Body of pancreas (tissue), 4 donors: Measurements from ENCODE around the gene PP2D1. TPM values are rescaled to one million over a fixed set of nuclear protein-coding genes. Genes with fewer than 3 reads are reported as not detected.

Source experiments
- ATAC-seq: fragments of 150-250 bp; one replicate; pipeline ENCODE4 v1.9.1; 2016
- DNase-seq, 4 donors: peaks; one replicate each; pipeline ENCODE4 v3.0.0-alpha.2; 2019
- H3K27ac ChIP-seq, 4 donors: fragments of 200-600 bp; sonication (generic); 1 replicate in 3 of 4; 2 replicates in 1 of 4; pipeline versions ENCODE4 v1.5.1 to v1.6.1; 2016 to 2019; ENCODE audit warnings: mild to moderate bottlenecking in 1 of 4, mixed read lengths in 1 of 4, moderate library complexity in 1 of 4
- H3K27me3 ChIP-seq, 2 donors: fragments of 200-600 bp; sonication (generic); one replicate each; pipeline ENCODE4 v1.6.0; 2016; ENCODE audit warnings: mild to moderate bottlenecking in 1 of 2
- H3K36me3 ChIP-seq, 2 donors: fragments of 200-600 bp; sonication (generic); replicated peaks in 1 of 2; 2 replicates each; pipeline ENCODE4 v1.5.1; 2016; ENCODE audit warnings: low read depth in 2 of 2; ENCODE audit not compliant: insufficient read depth in 1 of 2
- H3K4me1 ChIP-seq: fragments of 200-600 bp; sonication (generic); one replicate; pipeline ENCODE4 v1.6.0; 2016
- H3K4me3 ChIP-seq, 2 donors: fragments of 200-600 bp; sonication (generic); 1 replicate in 1 of 2; 2 replicates in 1 of 2; pipeline ENCODE4 v1.5.1; 2016 to 2019
- H3K9me3 ChIP-seq, 3 donors: fragments of 200-600 bp; sonication (generic); 1 replicate in 2 of 3; 2 replicates in 1 of 3; pipeline ENCODE4 v1.5.1; 2016
- CTCF ChIP-seq, 7 experiments: fragments of 450-650 bp in 4 of 7; fragments of 200-600 bp in 3 of 7; sonication (generic) in 3 of 7; IDR thresholded peaks; one replicate each; pipeline ENCODE4 v1.5.1; 2016 to 2019; ENCODE audit warnings: antibody characterized with exemption in 7 of 7
- POLR2A ChIP-seq, 3 donors: fragments of 450-650 bp; IDR thresholded peaks; one replicate each; pipeline ENCODE4 v1.6.1; 2016; ENCODE audit warnings: antibody characterized with exemption in 3 of 3, mild to moderate bottlenecking in 2 of 3
- WGBS, 2 donors: methylation state at CpG; one replicate each; pipeline ENCODE4 v1.1.5; 2017; 5-methylcytosine and 5-hydroxymethylcytosine counted together
- intact Hi-C: fragments of 100-400 bp; cut with DNase I; formaldehyde crosslinking; loops from one replicate; pipeline ENCODE4 v1.15.1; 2023
- total RNA-seq, 2 donors: library from RNA; depleted of rRNA; stranded (reverse); fragments of >200 nt; gene quantifications; one replicate each; pipeline ENCODE4 v1.1.0, GENCODE V29; 2016

PP2D1 gene
- total RNA-seq, 2 donors from 2014 or later = not detected

GRCh38 chr3:20040548-20041196 is 28.6 kb upstream of the PP2D1 start:
- Histone ChIP-seq H3K4me1 (peaks cover 43% of the 10 kb centered on the region), H3K9me3 (no peaks in the 10 kb centered on the region), H3K27ac (peak overlapping the region; percentile 88 to 99 (median 94)), H3K4me3 (peak overlapping the region; percentile 49 to 81), H3K36me3 (no peaks in the 10 kb centered on the region), H3K27me3 (no peaks in the 10 kb centered on the region)
- peak; percentile 64 for ATAC-seq
- intact Hi-C loops = no loop called here
- DNase-seq = peak; percentile 74 to 81 (median 78)
- WGBS, 2 donors = 0 to 1% methylated on average over 18 to 49 of the region's 64 CpGs
- TF ChIP-seq CTCF (IDR thresholded peaks at IDR 0.05) (peak in 4 of 7 experiments; percentile 3 to 33 (median 21)), POLR2A (IDR thresholded peaks at IDR 0.05) (peak; percentile 21 to 39 (median 34))

GRCh38 chr3:20039765-20040547 is 27.9 kb upstream of the PP2D1 start, which contains the start of gene KAT2B:
Gene KAT2B (plus strand): TSS chr3:20040446. CDS start chr3:20040478, 32 bp downstream.
- intact Hi-C loops = no loop called here
- peaks cover 42% of the 10 kb centered on the region for H3K4me1 ChIP-seq
- peak; percentile 80 for ATAC-seq
- no peaks in the 10 kb centered on the region for H3K36me3 ChIP-seq
- H3K27ac ChIP-seq = peak within 1 kb of the TSS; percentile 88 to 99 (median 94)
- no peaks in the 10 kb centered on the region for H3K9me3 ChIP-seq
- DNase-seq = peak; percentile 79 to 89 (median 81)
- peak within 1 kb of the TSS; percentile 60 to 81 for H3K4me3 ChIP-seq
- WGBS, 2 donors = 1% methylated on average over 14 to 25 of the region's 75 CpGs
- peak; percentile 64 to 81 (median 73) for TF ChIP-seq CTCF (IDR thresholded peaks at IDR 0.05)
- TF ChIP-seq POLR2A (IDR thresholded peaks at IDR 0.05) = peak; percentile 55 to 72 (median 70)
- no peaks in the 10 kb centered on the region for H3K27me3 ChIP-seq

- DNase-seq (no peak), ATAC-seq (no peak)
- intact Hi-C loops = no loop called here
- TF ChIP-seq CTCF (IDR thresholded peaks at IDR 0.05) = no peak
- no peak for TF ChIP-seq POLR2A (IDR thresholded peaks at IDR 0.05)
- Histone ChIP-seq H3K36me3 (no peaks in the 10 kb centered on the region), H3K4me1 (peaks cover 37% of the 10 kb centered on the region), H3K27ac (peak overlapping the region; percentile 88 to 99 (median 94)), H3K9me3 (no peaks in the 10 kb centered on the region), H3K4me3 (peak overlapping the region; percentile 44 to 60), H3K27me3 (no peaks in the 10 kb centered on the region)
- WGBS, 2 donors = 0% methylated on average over 4 of the region's 4 CpGs
These were observed 27.4 kb upstream of the PP2D1 start for GRCh38 chr3:20039466-20039764.

- intact Hi-C loops = no loop called here
- no peak for TF ChIP-seq POLR2A (IDR thresholded peaks at IDR 0.05)
- no peak for TF ChIP-seq CTCF (IDR thresholded peaks at IDR 0.05)
- Histone ChIP-seq H3K36me3 (no peaks in the 10 kb centered on the region), H3K4me1 (peaks cover 34% of the 10 kb centered on the region), H3K27ac (peak overlapping the region in 3 of 4 donors; percentile 93 to 99 (median 95)), H3K4me3 (peak overlapping the region; percentile 44 to 60), H3K9me3 (no peaks in the 10 kb centered on the region), H3K27me3 (no peaks in the 10 kb centered on the region)
- no peak for ATAC-seq
- 7 to 10% methylated on average over 16 of the region's 16 CpGs for WGBS, 2 donors
- no peak for DNase-seq
These were observed 26.8 kb upstream of the PP2D1 start for GRCh38 chr3:20038699-20039465.
